K562 (cell line): ENCODE data around the gene TRIM38. TPM values are rescaled to one million over a fixed set of nuclear protein-coding genes. Genes with fewer than 3 reads are reported as not detected.
A peak's percentile ranks its signal among the peaks of the same experiment; 100 is the strongest.

Source experiments
- ARID2 ChIP-seq: fragments of 450-650 bp; IDR thresholded peaks from 2 replicates; pipeline ENCODE4 v1.6.1; 2017; ENCODE audit warnings: antibody characterized with exemption, mild to moderate bottlenecking
- BRCA1 ChIP-seq, 2 experiments: fragments of 450-650 bp in 1 of 2; sonication (generic) in 1 of 2; formaldehyde crosslinking in 1 of 2; IDR thresholded peaks; 2 replicates each; pipeline versions ENCODE4 v1.5.0 to v1.6.1; 2017 to 2020; ENCODE audit warnings: mild to moderate bottlenecking in 1 of 2, missing genetic modification reagents in 1 of 2
- ELF2 ChIP-seq: fragments of 250-450 bp; sonication (Bioruptor Pico); IDR thresholded peaks from 2 replicates; pipeline ENCODE4 v1.5.0; 2021; ENCODE audit warnings: mild to moderate bottlenecking
- HDAC6 ChIP-seq: IDR thresholded peaks from 2 replicates; pipeline ENCODE4 v1.6.1; 2012; ENCODE audit warnings: low read depth, mild to moderate bottlenecking, control low read depth, inconsistent platforms, low read length, moderate library complexity
- ID3 ChIP-seq, 2 experiments: fragments of 250-450 bp in 1 of 2; fragments of 450-650 bp in 1 of 2; sonication (Bioruptor Pico) in 1 of 2; IDR thresholded peaks; 2 replicates each; pipeline versions ENCODE4 v1.6.1 to v1.8.0; 2016 to 2021; ENCODE audit warnings: mild to moderate bottlenecking in 2 of 2, moderate library complexity in 2 of 2, missing compliant biosample characterization in 1 of 2, missing genetic modification characterization in 1 of 2
- MAZ ChIP-seq, 2 experiments: fragments of 450-650 bp in 1 of 2; sonication (generic) in 1 of 2; formaldehyde crosslinking; IDR thresholded peaks in 1 of 2; conservative IDR thresholded peaks in 1 of 2; 2 replicates each; pipeline versions ENCODE4 v1.4.0 to v1.5.0; 2020; ENCODE audit warnings: mild to moderate bottlenecking in 1 of 2, missing genetic modification reagents in 1 of 2
- MCM7 ChIP-seq, 2 experiments: fragments of 450-650 bp; IDR thresholded peaks; 2 replicates each; pipeline ENCODE4 v1.6.1; 2016 to 2018
- POLR3G ChIP-seq: IDR thresholded peaks from 2 replicates; pipeline ENCODE4 v1.6.1; 2011; ENCODE audit not compliant: insufficient read length, insufficient replicate concordance; ENCODE audit errors: extremely low read depth
- RAD21 ChIP-seq, 2 experiments: fragments of 250-450 bp in 1 of 2; fragments of 450-650 bp in 1 of 2; sonication (Bioruptor Pico) in 1 of 2; formaldehyde crosslinking in 1 of 2; IDR thresholded peaks in 1 of 2; conservative IDR thresholded peaks in 1 of 2; 2 replicates each; pipeline versions ENCODE4 v1.4.0 to v1.8.0; 2020 to 2022; ENCODE audit warnings: mild to moderate bottlenecking in 2 of 2, moderate library complexity in 1 of 2
- SMAD1 ChIP-seq: fragments of 150-350 bp; IDR thresholded peaks from 2 replicates; pipeline ENCODE4 v1.6.1; 2014; ENCODE audit warnings: low read length, low read depth; ENCODE audit not compliant: partially characterized antibody
- SP1 ChIP-seq: sonication (generic); formaldehyde crosslinking; IDR thresholded peaks from 2 replicates; pipeline ENCODE4 v1.8.1; 2022; ENCODE audit warnings: mild to moderate bottlenecking, missing genetic modification reagents
- THRA ChIP-seq: fragments of 450-650 bp; IDR thresholded peaks from 2 replicates; pipeline ENCODE4 v1.6.1; 2017; ENCODE audit warnings: mild to moderate bottlenecking, moderate library complexity
- THRB ChIP-seq: fragments of 450-650 bp; formaldehyde crosslinking; conservative IDR thresholded peaks from 2 replicates; pipeline ENCODE4 v1.4.0; 2022; ENCODE audit warnings: mild to moderate bottlenecking, missing genetic modification characterization
- XRCC4 ChIP-seq: IDR thresholded peaks from one replicate; pipeline ENCODE4 v1.6.1; 2011; ENCODE audit not compliant: insufficient read depth, insufficient read length; ENCODE audit errors: extremely low read depth
- XRCC5 ChIP-seq: fragments of 200-400 bp; formaldehyde crosslinking; IDR thresholded peaks from 2 replicates; pipeline ENCODE4 v1.6.1; 2017; ENCODE audit warnings: low read depth, mild to moderate bottlenecking, low read length
- ZBTB26 ChIP-seq: fragments of 450-650 bp; formaldehyde crosslinking; IDR thresholded peaks from 2 replicates; pipeline ENCODE4 v1.4.0; 2022; ENCODE audit warnings: missing genetic modification characterization
- ZNF395 ChIP-seq: fragments of 200-800 bp; sonication (Bioruptor generic); IDR thresholded peaks from 2 replicates; pipeline ENCODE4 v1.6.1; 2017; ENCODE audit warnings: missing genetic modification characterization, missing compliant biosample characterization
- ZNF740 ChIP-seq, 3 experiments: fragments of 200-800 bp in 1 of 3; sonication (Bioruptor generic) in 1 of 3; sonication (generic) in 1 of 3; formaldehyde crosslinking in 1 of 3; IDR thresholded peaks; 2 replicates each; pipeline versions ENCODE4 v1.6.1 to v1.8.0; 2016 to 2022; ENCODE audit warnings: mild to moderate bottlenecking in 2 of 3, missing compliant biosample characterization in 2 of 3, missing genetic modification characterization in 2 of 3, missing genetic modification reagents in 1 of 3
- polyA plus RNA-seq, 8 experiments: library from polyadenylated mRNA; depleted of rRNA in 4 of 8; stranded (reverse) in 5 of 8; unstranded in 3 of 8; fragments of >200 nt; fragmentation: Nextera tagmentation in 2 of 8; fragmentation: Illumina TruSeq in 1 of 8; extraction: Ambion mirVana in 2 of 8; extraction: Trizol in 1 of 8; gene quantifications; 2 replicates each; pipeline versions ENCODE4 v1.2.1 to v1.2.3, GENCODE V29; 2011 to 2014; ENCODE audit warnings: inconsistent platforms in 1 of 8, missing spikeins in 1 of 8
- total RNA-seq, 7 experiments: library from RNA; depleted of rRNA in 6 of 7; stranded (reverse); fragments of >200 nt in 6 of 7; fragmentation: Illumina TruSeq in 2 of 7; extraction: Trizol in 2 of 7; gene quantifications; 2 replicates each; pipeline versions ENCODE4 v1.2.1 to v1.2.3, GENCODE V29; 2011 to 2021; ENCODE audit warnings: low replicate concordance in 1 of 7

The TRIM38 gene
- total and polyA plus RNA-seq, 9 of the 15 experiments (the other 6 are each of a cell fraction or from before 2014, with no cell fraction given) = 1.7 to 6.7 (median 6.3) TPM

- TF ChIP-seq ZNF395 (CRISPR knock-in tag) = no peak
- TF ChIP-seq MAZ (CRISPR knock-in tag; conservative IDR thresholded peaks at IDR 0.05 in 1 of 2, IDR thresholded peaks at IDR 0.05 in 1 of 2) = no peak
- TF ChIP-seq ID3 (CRISPR knock-in tag; IDR thresholded peaks at IDR 0.05) = 0 out of 2 replicates have a peak, but pooled peaks have one; percentile 28
- TF ChIP-seq ID3 (tag; IDR thresholded peaks at IDR 0.05) = no peak
- TF ChIP-seq XRCC4 = no peak
- no peak; a peak in 1 of 4 replicates for TF ChIP-seq RAD21 (CRISPR knock-in tag; conservative IDR thresholded peaks at IDR 0.05 in 1 of 2, IDR thresholded peaks at IDR 0.05 in 1 of 2)
- TF ChIP-seq XRCC5 = no peak
- TF ChIP-seq HDAC6 = no peak
- no peak for TF ChIP-seq MCM7 (IDR thresholded peaks at IDR 0.05)
- no peak for TF ChIP-seq BRCA1 (IDR thresholded peaks at IDR 0.05)
- TF ChIP-seq BRCA1 (CRISPR knock-in tag; IDR thresholded peaks at IDR 0.05) = no peak
- 0 out of 2 replicates have a peak, but pooled peaks have one; percentile 23 for TF ChIP-seq ARID2
- TF ChIP-seq THRB (CRISPR knock-in tag) = peak; percentile 94
- TF ChIP-seq SMAD1 = no peak
- peak; percentile 76; the same call in 1 of the 2 replicates for TF ChIP-seq ZBTB26
- TF ChIP-seq ELF2 (CRISPR knock-in tag) = peak; percentile 70; the same call in 1 of the 2 replicates
- no peak for TF ChIP-seq SP1 (CRISPR knock-in tag)
- no peak for TF ChIP-seq POLR3G
- TF ChIP-seq ZNF740 (CRISPR knock-in tag; IDR thresholded peaks at IDR 0.05) = no peak
- no peak for TF ChIP-seq ZNF740 (tag; IDR thresholded peaks at IDR 0.05)
- TF ChIP-seq THRA = no peak
These were observed 68.6 kb downstream of the TRIM38 start (continued) for GRCh38 chr6:26031151-26031594.
